ENCODE measurements around the gene SIRT5. TPM values are rescaled to one million over a fixed set of nuclear protein-coding genes. Genes with fewer than 3 reads are reported as not detected.

The SIRT5 gene
- total RNA-seq, 1 experiment from 2014 or later: 19.0 TPM

DNA sequence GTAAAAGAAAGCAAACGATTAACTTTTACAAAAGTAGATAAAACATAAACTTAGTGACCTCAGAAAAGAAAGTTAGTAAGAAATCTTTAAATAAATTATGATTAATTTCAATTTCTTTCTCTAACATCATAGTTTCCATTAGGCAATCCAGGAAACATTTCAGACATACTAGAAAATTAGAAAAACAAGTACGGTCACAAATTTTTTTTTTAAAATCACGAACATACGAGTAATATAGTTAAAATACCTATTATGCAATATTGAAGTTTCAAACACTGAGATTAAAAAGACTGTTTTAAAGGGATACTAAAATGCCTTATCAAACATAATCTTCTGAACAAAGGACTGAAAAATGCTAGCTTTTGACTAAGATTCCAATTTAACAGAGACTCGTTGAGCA lies 66.9 kb downstream of the SIRT5 start:
- intact Hi-C loops (cut with micrococcal nuclease; ENCODE audit: unreplicated experiment): no loop called here
- Histone ChIP-seq H3K4me3 (ENCODE audit: low read depth, low read length) (no peak overlapping the region), H3K4me1 (0 out of 2 replicates have a peak, but pooled peaks cover 4% of the 10 kb centered on the region), H3K36me3 (ENCODE audit: control insufficient read depth, insufficient read depth, low read length) (no peaks in the 10 kb centered on the region), H3K27me3 (replicated peaks; ENCODE audit: control insufficient read depth, insufficient read depth, low read length) (no peaks in the 10 kb centered on the region), H3K9me3 (no peaks in the 10 kb centered on the region)
- peaks cover 26% of the 10 kb centered on the region for H3K36me3 Mint-ChIP-seq (ENCODE audit: insufficient read depth, unreplicated experiment)
- no TSS peak for BruUV-seq (replicated peaks)
- no peak overlapping the region for H3K4me3 Mint-ChIP-seq (ENCODE audit: unreplicated experiment)
- no peaks in the 10 kb centered on the region for H3K4me1 Mint-ChIP-seq (ENCODE audit: low read depth, unreplicated experiment)
- DNase-seq: no peak
- ChIA-PET CTCF (no interaction called here), POLR2A (no interaction called here)
- H3K27ac Mint-ChIP-seq (ENCODE audit: unreplicated experiment): no peak overlapping the region
- no peaks in the 10 kb centered on the region for H3K9me3 Mint-ChIP-seq (ENCODE audit: unreplicated experiment)
- TF ChIP-seq, protein P1, sequence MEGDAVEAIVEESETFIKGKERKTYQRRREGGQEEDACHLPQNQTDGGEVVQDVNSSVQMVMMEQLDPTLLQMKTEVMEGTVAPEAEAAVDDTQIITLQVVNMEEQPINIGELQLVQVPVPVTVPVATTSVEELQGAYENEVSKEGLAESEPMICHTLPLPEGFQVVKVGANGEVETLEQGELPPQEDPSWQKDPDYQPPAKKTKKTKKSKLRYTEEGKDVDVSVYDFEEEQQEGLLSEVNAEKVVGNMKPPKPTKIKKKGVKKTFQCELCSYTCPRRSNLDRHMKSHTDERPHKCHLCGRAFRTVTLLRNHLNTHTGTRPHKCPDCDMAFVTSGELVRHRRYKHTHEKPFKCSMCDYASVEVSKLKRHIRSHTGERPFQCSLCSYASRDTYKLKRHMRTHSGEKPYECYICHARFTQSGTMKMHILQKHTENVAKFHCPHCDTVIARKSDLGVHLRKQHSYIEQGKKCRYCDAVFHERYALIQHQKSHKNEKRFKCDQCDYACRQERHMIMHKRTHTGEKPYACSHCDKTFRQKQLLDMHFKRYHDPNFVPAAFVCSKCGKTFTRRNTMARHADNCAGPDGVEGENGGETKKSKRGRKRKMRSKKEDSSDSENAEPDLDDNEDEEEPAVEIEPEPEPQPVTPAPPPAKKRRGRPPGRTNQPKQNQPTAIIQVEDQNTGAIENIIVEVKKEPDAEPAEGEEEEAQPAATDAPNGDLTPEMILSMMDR (IDR thresholded peaks at IDR 0.05; ENCODE audit: insufficient read depth in 1 of 2, low read depth in 1 of 2, low read length in 1 of 2, severe bottlenecking in 1 of 2, unreplicated experiment in 1 of 2): no peak
- H3K27me3 Mint-ChIP-seq (ENCODE audit: insufficient read depth, unreplicated experiment): no peaks in the 10 kb centered on the region

DNA sequence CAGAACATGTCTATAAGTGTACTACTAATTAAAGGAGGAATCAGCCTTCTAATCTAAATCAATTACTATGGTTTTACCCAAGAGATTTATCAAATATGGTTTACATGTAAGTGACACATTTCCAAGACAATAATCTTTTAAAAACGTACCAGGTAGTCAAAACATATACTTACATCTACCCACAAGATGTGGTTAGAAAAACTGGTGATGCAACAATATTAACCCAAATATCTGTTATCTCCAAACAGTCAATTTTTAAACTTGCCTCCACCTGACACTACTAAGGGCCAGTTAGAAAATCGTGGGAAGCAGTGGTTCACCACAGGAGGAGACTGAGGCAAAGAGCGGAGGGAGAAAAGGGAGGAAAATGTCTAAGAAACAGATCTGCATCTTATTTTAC lies 68.7 kb downstream of the SIRT5 start:
- Mint-ChIP-seq H3K9me3 (ENCODE audit: unreplicated experiment) (no peaks in the 10 kb centered on the region), H3K36me3 (ENCODE audit: insufficient read depth, unreplicated experiment) (peaks cover 20% of the 10 kb centered on the region), H3K4me3 (ENCODE audit: unreplicated experiment) (no peak overlapping the region), H3K27ac (ENCODE audit: unreplicated experiment) (no peak overlapping the region), H3K27me3 (ENCODE audit: insufficient read depth, unreplicated experiment) (no peaks in the 10 kb centered on the region), H3K4me1 (ENCODE audit: low read depth, unreplicated experiment) (no peaks in the 10 kb centered on the region)
- Histone ChIP-seq H3K36me3 (ENCODE audit: control insufficient read depth, insufficient read depth, low read length) (no peaks in the 10 kb centered on the region), H3K4me1 (0 out of 2 replicates have a peak, but pooled peaks cover 4% of the 10 kb centered on the region), H3K27me3 (replicated peaks; ENCODE audit: control insufficient read depth, insufficient read depth, low read length) (no peaks in the 10 kb centered on the region), H3K9me3 (no peaks in the 10 kb centered on the region), H3K4me3 (ENCODE audit: low read depth, low read length) (no peak overlapping the region)
- TF ChIP-seq, protein P1 (IDR thresholded peaks at IDR 0.05; ENCODE audit: insufficient read depth in 1 of 2, low read depth in 1 of 2, low read length in 1 of 2, severe bottlenecking in 1 of 2, unreplicated experiment in 1 of 2): no peak
- intact Hi-C loops (cut with micrococcal nuclease; ENCODE audit: unreplicated experiment): no loop called here
- no TSS peak for BruUV-seq (replicated peaks)
- POLR2A ChIA-PET: no interaction called here
- CTCF ChIA-PET: no interaction called here
- DNase-seq: no peak

DNA sequence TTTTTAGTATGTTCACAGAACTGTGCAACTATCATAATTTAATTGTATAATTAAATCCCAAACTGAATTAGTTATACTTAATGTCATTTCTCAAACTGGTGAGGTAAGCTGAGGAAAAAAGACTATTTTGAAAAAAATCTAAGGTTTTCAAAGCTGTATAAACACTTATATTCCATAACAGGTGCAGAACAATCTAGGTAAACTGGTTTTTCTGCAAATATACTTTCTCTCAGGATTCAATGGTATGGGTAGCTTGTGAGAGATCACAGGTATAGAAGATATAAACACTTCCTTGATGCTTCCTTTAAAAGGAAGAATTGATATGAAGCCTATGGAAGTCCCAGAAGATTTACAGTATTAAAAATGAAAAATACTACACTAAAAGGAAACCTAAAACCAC lies 74.4 kb downstream of the SIRT5 start:
- H3K27me3 Mint-ChIP-seq (ENCODE audit: insufficient read depth, unreplicated experiment): no peaks in the 10 kb centered on the region

More for the DNA sequence above, 74.4 kb downstream of the SIRT5 start:
- no TSS peak for BruUV-seq (replicated peaks)
- Histone ChIP-seq H3K4me3 (ENCODE audit: low read depth, low read length) (no peak overlapping the region), H3K9me3 (no peaks in the 10 kb centered on the region), H3K4me1 (no peaks in the 10 kb centered on the region), H3K27me3 (replicated peaks; ENCODE audit: control insufficient read depth, insufficient read depth, low read length) (no peaks in the 10 kb centered on the region), H3K36me3 (ENCODE audit: control insufficient read depth, insufficient read depth, low read length) (no peaks in the 10 kb centered on the region)
- Mint-ChIP-seq H3K4me3 (ENCODE audit: unreplicated experiment) (no peak overlapping the region), H3K9me3 (ENCODE audit: unreplicated experiment) (no peaks in the 10 kb centered on the region), H3K27ac (ENCODE audit: unreplicated experiment) (no peak overlapping the region), H3K4me1 (ENCODE audit: low read depth, unreplicated experiment) (peaks cover 8% of the 10 kb centered on the region), H3K36me3 (ENCODE audit: insufficient read depth, unreplicated experiment) (peaks cover 6% of the 10 kb centered on the region)
- no peak for DNase-seq
- POLR2A ChIA-PET: no interaction called here
- CTCF ChIA-PET: interaction anchor here (0.7 to 1.2 kb wide), 2 partner anchors 24 to 74 kb away, joined by 3 to 8 read pairs; partner anchors contain the start of gene SIRT5
- intact Hi-C loops (cut with micrococcal nuclease; ENCODE audit: unreplicated experiment): no loop called here
- TF ChIP-seq, protein P1 (IDR thresholded peaks at IDR 0.05; ENCODE audit: insufficient read depth in 1 of 2, low read depth in 1 of 2, low read length in 1 of 2, severe bottlenecking in 1 of 2, unreplicated experiment in 1 of 2): no peak

All from Caco-2 (cell line).